Suprapubic skin (tissue), 4 donors: Measurements from ENCODE around the gene ACP5. TPM values are rescaled to one million over a fixed set of nuclear protein-coding genes. Genes with fewer than 3 reads are reported as not detected.

Experiments
- DNase-seq, 2 donors: peaks; one replicate each; pipeline ENCODE4 v3.0.0-alpha.2; 2019; ENCODE audit warnings: low spot score in 2 of 2
- H3K27ac ChIP-seq: fragments of 200-600 bp; sonication (generic); one replicate; pipeline ENCODE4 v1.5.1; 2019
- H3K27me3 ChIP-seq: fragments of 200-600 bp; sonication (generic); one replicate; pipeline ENCODE4 v1.5.1; 2019
- H3K36me3 ChIP-seq: fragments of 200-600 bp; sonication (generic); one replicate; pipeline ENCODE4 v1.5.1; 2019
- H3K4me1 ChIP-seq: fragments of 200-600 bp; sonication (generic); one replicate; pipeline ENCODE4 v1.5.1; 2019
- H3K4me3 ChIP-seq: fragments of 200-600 bp; sonication (generic); one replicate; pipeline ENCODE4 v1.5.1; 2019; ENCODE audit warnings: mild to moderate bottlenecking
- H3K9me3 ChIP-seq: fragments of 200-600 bp; sonication (generic); one replicate; pipeline ENCODE4 v1.5.1; 2019
- CTCF ChIP-seq, 2 donors: fragments of 200-600 bp in 1 of 2; fragments of 450-650 bp in 1 of 2; sonication (generic) in 1 of 2; IDR thresholded peaks; one replicate each; pipeline ENCODE4 v1.5.1; 2016 to 2019; ENCODE audit warnings: antibody characterized with exemption in 2 of 2, mild to moderate bottlenecking in 1 of 2, moderate library complexity in 1 of 2
- EP300 ChIP-seq: sonication (generic); formaldehyde crosslinking; IDR thresholded peaks from one replicate; pipeline ENCODE4 v1.6.1; 2017; ENCODE audit warnings: antibody characterized with exemption
- POLR2A ChIP-seq, 2 donors: fragments of 450-650 bp; IDR thresholded peaks; one replicate each; pipeline ENCODE4 v1.6.1; 2017; ENCODE audit warnings: antibody characterized with exemption in 2 of 2, mild to moderate bottlenecking in 2 of 2, moderate library complexity in 2 of 2
- POLR2AphosphoS5 ChIP-seq, 3 donors: sonication (generic); formaldehyde crosslinking; IDR thresholded peaks; one replicate each; pipeline ENCODE4 v1.6.1; 2017; ENCODE audit warnings: antibody characterized with exemption in 3 of 3
- WGBS: methylation state at CpG from one replicate; pipeline ENCODE4 v1.1.5; 2018; 5-methylcytosine and 5-hydroxymethylcytosine counted together
- total RNA-seq, 4 donors: library from RNA; depleted of rRNA; stranded (reverse); fragments of >200 nt; gene quantifications; one replicate each; pipeline ENCODE4 v1.1.0, GENCODE V29; 2016

The ACP5 gene
- total RNA-seq, 4 donors from 2014 or later: 18.0 to 40.1 (median 32.8) TPM

GRCh38 chr19:11539495-11540365, 37.7 kb downstream of the ACP5 start:
- H3K27ac ChIP-seq: peak overlapping the region; percentile 15
- H3K27me3 ChIP-seq: peaks cover 19% of the 10 kb centered on the region
- H3K4me3 ChIP-seq: peak overlapping the region; percentile 17
- TF ChIP-seq EP300 (no peak), CTCF (IDR thresholded peaks at IDR 0.05) (no peak), POLR2AphosphoS5 (IDR thresholded peaks at IDR 0.05) (no peak), POLR2A (IDR thresholded peaks at IDR 0.05) (no peak)
- no peaks in the 10 kb centered on the region for H3K9me3 ChIP-seq
- H3K36me3 ChIP-seq: no peaks in the 10 kb centered on the region
- DNase-seq: no peak
- peaks cover 14% of the 10 kb centered on the region for H3K4me1 ChIP-seq
- WGBS: 12% methylated on average over 33 of the region's 36 CpGs

- TF ChIP-seq CTCF (IDR thresholded peaks at IDR 0.05) (no peak), POLR2AphosphoS5 (IDR thresholded peaks at IDR 0.05) (no peak), POLR2A (IDR thresholded peaks at IDR 0.05) (no peak), EP300 (peak; percentile 43)
- Histone ChIP-seq H3K36me3 (no peaks in the 10 kb centered on the region), H3K27me3 (peaks cover 19% of the 10 kb centered on the region), H3K27ac (peak within 1 kb of the TSS; percentile 15), H3K4me3 (peak within 1 kb of the TSS; percentile 17), H3K4me1 (peaks cover 14% of the 10 kb centered on the region), H3K9me3 (no peaks in the 10 kb centered on the region)
- 32% methylated on average over 19 of the region's 21 CpGs for WGBS
- DNase-seq: no peak
These were observed 39.0 kb downstream of the ACP5 start, which contains the start of gene CNN1 for GRCh38 chr19:11538232-11539036. Gene CNN1, plus strand, starts transcription at chr19:11538851. Its CDS starts 77 bp downstream, at chr19:11538928.

- TF ChIP-seq CTCF (IDR thresholded peaks at IDR 0.05) (peak; percentile 80 to 90), POLR2AphosphoS5 (IDR thresholded peaks at IDR 0.05) (no peak), EP300 (no peak)
- no peaks in the 10 kb centered on the region for H3K9me3 ChIP-seq
- peak overlapping the region; percentile 20 for H3K27ac ChIP-seq
- DNase-seq: peak; percentile 89 to 94
- no peaks in the 10 kb centered on the region for H3K36me3 ChIP-seq
- peak overlapping the region; percentile 32 for H3K4me3 ChIP-seq
- 22% methylated on average over 31 of the region's 54 CpGs for whole genome bisulfite sequencing
- peaks cover 14% of the 10 kb centered on the region for H3K4me1 ChIP-seq
- peaks cover 19% of the 10 kb centered on the region for H3K27me3 ChIP-seq
These were observed 41.5 kb downstream of the ACP5 start for GRCh38 chr19:11535792-11536595.

GRCh38 chr19:11534948-11535347, 42.5 kb downstream of the ACP5 start:
- H3K36me3 ChIP-seq: no peaks in the 10 kb centered on the region
- peaks cover 14% of the 10 kb centered on the region for H3K27me3 ChIP-seq
- H3K27ac ChIP-seq: no peak overlapping the region
- peaks cover 12% of the 10 kb centered on the region for H3K4me1 ChIP-seq
- no peaks in the 10 kb centered on the region for H3K9me3 ChIP-seq
- no peak for DNase-seq
- TF ChIP-seq POLR2A (IDR thresholded peaks at IDR 0.05) (no peak), CTCF (IDR thresholded peaks at IDR 0.05) (no peak), EP300 (no peak), POLR2AphosphoS5 (IDR thresholded peaks at IDR 0.05) (no peak)
- H3K4me3 ChIP-seq: no peak overlapping the region
- 43% methylated on average over 5 of the region's 5 CpGs for WGBS
